ENCODE results near the gene LHX2. TPM values are rescaled to one million over a fixed set of nuclear protein-coding genes. Genes with fewer than 3 reads are reported as not detected.

Gene LHX2
- total RNA-seq, 3 donors from 2014 or later = not detected

DNA sequence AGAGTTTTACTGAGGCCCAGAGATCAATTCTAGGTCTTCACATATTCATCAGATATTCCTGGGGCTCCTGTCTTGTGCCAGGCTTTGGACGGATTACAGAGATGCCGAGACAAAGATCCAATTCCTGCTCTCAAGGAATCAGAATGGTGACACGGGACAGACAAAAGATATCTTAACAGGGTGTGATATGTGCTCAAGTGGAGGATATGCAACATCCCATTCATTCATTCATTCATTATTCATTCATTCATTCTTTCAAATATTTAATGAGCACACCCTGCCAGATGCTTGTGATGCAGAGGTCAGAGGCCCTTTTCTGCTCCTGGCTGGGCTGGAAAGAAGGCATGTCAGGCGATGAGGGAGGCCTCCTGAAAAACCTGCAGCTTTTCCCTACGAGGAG is 21.8 kb downstream of the LHX2 start:
- intact Hi-C loops (cut with DNase I; ENCODE audit: low total_unique reads) = no loop called here
- no peak for DNase-seq (ENCODE audit: low spot score in 2 of 2)
- TF ChIP-seq POLR2A (IDR thresholded peaks at IDR 0.05) (no peak), CTCF (IDR thresholded peaks at IDR 0.05) (no peak), POLR2AphosphoS5 (IDR thresholded peaks at IDR 0.05) (no peak)
- Histone ChIP-seq H3K27ac (no peak overlapping the region), H3K4me1 (no peaks in the 10 kb centered on the region), H3K27me3 (peaks cover 0 to 43% of the 10 kb centered on the region in 2 donors), H3K36me3 (no peaks in the 10 kb centered on the region), H3K9me3 (no peaks in the 10 kb centered on the region), H3K4me3 (no peak overlapping the region)

- intact Hi-C loops (cut with DNase I; ENCODE audit: low total_unique reads) = no loop called here
- TF ChIP-seq POLR2AphosphoS5 (IDR thresholded peaks at IDR 0.05) = no peak
- TF ChIP-seq POLR2A (IDR thresholded peaks at IDR 0.05) = no peak
- TF ChIP-seq CTCF (IDR thresholded peaks at IDR 0.05) = no peak
- Histone ChIP-seq H3K36me3 (no peaks in the 10 kb centered on the region), H3K9me3 (no peaks in the 10 kb centered on the region), H3K27me3 (peaks cover 0 to 43% of the 10 kb centered on the region in 2 donors), H3K27ac (no peak overlapping the region), H3K4me1 (no peaks in the 10 kb centered on the region), H3K4me3 (no peak overlapping the region)
- DNase-seq (ENCODE audit: low spot score in 2 of 2) = no peak
Observed at GRCh38 chr9:124033967-124034366, 22.4 kb downstream of the LHX2 start.

DNA sequence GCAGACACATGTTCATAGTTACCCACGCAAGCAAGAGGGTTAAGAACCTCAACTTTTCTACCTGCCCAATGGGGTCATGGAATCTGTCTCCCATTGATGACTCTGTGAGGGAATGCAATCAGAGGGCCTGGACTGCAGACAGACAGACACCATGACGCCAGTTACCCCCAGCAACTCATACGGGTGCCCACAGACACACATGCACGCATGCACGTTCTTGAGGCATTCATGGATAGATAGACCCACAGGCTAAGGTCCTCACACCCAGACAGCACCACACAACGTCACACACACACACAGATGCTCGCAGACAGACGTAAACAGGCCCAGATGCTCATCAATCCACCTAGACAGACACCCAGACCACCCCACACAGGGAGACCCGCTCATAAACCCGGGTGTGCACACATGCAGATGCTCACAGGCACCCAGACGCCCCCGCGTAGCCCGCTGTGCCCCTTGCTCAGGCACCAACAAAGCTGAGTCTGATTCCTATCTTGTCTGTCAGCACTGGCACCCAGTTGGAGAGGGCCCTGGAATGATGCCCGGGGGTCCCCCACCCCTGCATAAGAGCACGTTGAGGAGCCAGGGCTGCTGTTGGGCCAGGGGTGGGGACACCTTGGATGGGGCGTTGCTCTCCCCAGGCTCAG is 23.6 kb downstream of the LHX2 start:
- no peak for TF ChIP-seq POLR2A (IDR thresholded peaks at IDR 0.05)
- no peak for TF ChIP-seq CTCF (IDR thresholded peaks at IDR 0.05)
- no peak for TF ChIP-seq POLR2AphosphoS5 (IDR thresholded peaks at IDR 0.05)
- no peak for DNase-seq (ENCODE audit: low spot score in 2 of 2)
- Histone ChIP-seq H3K4me3 (no peak overlapping the region), H3K9me3 (no peaks in the 10 kb centered on the region), H3K4me1 (no peaks in the 10 kb centered on the region), H3K36me3 (no peaks in the 10 kb centered on the region), H3K27me3 (peaks cover 0 to 43% of the 10 kb centered on the region in 2 donors), H3K27ac (no peak overlapping the region)
- intact Hi-C loops (cut with DNase I; ENCODE audit: low total_unique reads) = no loop called here

GRCh38 chr9:124036578-124036977 is 25.0 kb downstream of the LHX2 start:
- Histone ChIP-seq H3K4me3 (no peak overlapping the region), H3K27me3 (peaks cover 0 to 42% of the 10 kb centered on the region in 2 donors), H3K27ac (no peak overlapping the region), H3K36me3 (no peaks in the 10 kb centered on the region), H3K9me3 (no peaks in the 10 kb centered on the region), H3K4me1 (peaks cover 5 to 8% of the 10 kb centered on the region in 2 donors)
- intact Hi-C loops (cut with DNase I; ENCODE audit: low total_unique reads) = no loop called here
- no peak for DNase-seq (ENCODE audit: low spot score in 2 of 2)
- TF ChIP-seq POLR2AphosphoS5 (IDR thresholded peaks at IDR 0.05) (no peak), POLR2A (IDR thresholded peaks at IDR 0.05) (no peak), CTCF (IDR thresholded peaks at IDR 0.05) (no peak)

DNA sequence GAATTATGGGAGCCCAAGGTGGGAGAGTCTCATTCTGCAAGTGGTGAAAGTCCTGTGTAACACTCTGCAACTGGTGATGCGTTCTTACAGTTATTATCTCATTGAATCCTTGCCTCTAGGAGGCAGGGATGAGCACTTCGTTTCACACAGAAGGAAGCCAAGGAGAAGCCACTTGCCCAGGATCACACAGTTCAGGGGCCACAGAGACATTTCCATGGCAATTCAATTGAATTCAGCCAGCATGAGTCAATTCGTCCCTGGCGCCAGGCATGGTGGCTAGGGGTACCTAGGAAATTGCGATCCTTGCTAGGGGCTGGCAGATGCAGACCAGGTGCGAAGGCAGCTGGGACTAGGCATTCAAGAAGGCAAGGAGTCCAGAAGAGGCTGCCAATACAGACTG is 26.2 kb downstream of the LHX2 start:
- H3K36me3 ChIP-seq = no peaks in the 10 kb centered on the region
- H3K27me3 ChIP-seq = peaks cover 0 to 33% of the 10 kb centered on the region in 2 donors
- no peaks in the 10 kb centered on the region for H3K9me3 ChIP-seq
- H3K4me3 ChIP-seq = no peak overlapping the region
- no peak overlapping the region for H3K27ac ChIP-seq
- peaks cover 5 to 8% of the 10 kb centered on the region in 2 donors for H3K4me1 ChIP-seq
- no peak for TF ChIP-seq POLR2AphosphoS5 (IDR thresholded peaks at IDR 0.05)
- DNase-seq (ENCODE audit: low spot score in 2 of 2) = no peak
- intact Hi-C loops (cut with DNase I; ENCODE audit: low total_unique reads) = no loop called here
